ENCODE results near the gene NUP107.

Gene NUP107

DNA sequence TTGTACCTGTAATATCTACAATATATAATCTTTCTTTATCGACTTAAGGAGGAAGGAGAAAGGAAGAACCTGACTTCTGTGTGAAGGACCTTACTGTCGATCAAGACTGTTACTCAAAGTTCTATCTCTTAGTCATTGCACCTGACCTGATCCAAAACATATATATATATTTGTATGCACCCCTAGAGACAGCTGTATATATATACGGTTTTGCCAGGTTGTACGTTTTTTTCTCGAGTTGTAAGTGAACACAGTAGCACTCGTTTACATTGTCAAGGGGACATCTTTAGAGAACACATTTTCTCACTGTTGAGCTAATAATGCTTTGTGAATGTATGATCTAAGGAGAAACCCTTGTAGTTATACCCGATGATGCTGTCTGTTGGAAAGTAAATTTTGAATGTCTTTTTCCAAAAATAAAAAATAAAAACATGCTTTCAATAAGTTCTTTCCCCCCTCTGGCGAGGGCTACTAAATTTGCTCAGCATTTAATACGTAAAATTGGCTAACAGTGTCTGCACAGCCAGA is 58.7 kb downstream of the NUP107 start:
- Histone ChIP-seq H3K27me3 (ENCODE audit: insufficient read depth, poor library complexity, severe bottlenecking) (no peaks in the 10 kb centered on the region), H3K4me3 (replicated peaks; ENCODE audit: insufficient read depth, low read length) (peak overlapping the region; percentile 86), H3K27ac (replicated peaks) (peak overlapping the region; percentile 81)
- TF ChIP-seq, protein P1, sequence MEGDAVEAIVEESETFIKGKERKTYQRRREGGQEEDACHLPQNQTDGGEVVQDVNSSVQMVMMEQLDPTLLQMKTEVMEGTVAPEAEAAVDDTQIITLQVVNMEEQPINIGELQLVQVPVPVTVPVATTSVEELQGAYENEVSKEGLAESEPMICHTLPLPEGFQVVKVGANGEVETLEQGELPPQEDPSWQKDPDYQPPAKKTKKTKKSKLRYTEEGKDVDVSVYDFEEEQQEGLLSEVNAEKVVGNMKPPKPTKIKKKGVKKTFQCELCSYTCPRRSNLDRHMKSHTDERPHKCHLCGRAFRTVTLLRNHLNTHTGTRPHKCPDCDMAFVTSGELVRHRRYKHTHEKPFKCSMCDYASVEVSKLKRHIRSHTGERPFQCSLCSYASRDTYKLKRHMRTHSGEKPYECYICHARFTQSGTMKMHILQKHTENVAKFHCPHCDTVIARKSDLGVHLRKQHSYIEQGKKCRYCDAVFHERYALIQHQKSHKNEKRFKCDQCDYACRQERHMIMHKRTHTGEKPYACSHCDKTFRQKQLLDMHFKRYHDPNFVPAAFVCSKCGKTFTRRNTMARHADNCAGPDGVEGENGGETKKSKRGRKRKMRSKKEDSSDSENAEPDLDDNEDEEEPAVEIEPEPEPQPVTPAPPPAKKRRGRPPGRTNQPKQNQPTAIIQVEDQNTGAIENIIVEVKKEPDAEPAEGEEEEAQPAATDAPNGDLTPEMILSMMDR (IDR thresholded peaks at IDR 0.05; ENCODE audit: insufficient read depth, low read length) = no peak
- TF ChIP-seq, protein P2, sequence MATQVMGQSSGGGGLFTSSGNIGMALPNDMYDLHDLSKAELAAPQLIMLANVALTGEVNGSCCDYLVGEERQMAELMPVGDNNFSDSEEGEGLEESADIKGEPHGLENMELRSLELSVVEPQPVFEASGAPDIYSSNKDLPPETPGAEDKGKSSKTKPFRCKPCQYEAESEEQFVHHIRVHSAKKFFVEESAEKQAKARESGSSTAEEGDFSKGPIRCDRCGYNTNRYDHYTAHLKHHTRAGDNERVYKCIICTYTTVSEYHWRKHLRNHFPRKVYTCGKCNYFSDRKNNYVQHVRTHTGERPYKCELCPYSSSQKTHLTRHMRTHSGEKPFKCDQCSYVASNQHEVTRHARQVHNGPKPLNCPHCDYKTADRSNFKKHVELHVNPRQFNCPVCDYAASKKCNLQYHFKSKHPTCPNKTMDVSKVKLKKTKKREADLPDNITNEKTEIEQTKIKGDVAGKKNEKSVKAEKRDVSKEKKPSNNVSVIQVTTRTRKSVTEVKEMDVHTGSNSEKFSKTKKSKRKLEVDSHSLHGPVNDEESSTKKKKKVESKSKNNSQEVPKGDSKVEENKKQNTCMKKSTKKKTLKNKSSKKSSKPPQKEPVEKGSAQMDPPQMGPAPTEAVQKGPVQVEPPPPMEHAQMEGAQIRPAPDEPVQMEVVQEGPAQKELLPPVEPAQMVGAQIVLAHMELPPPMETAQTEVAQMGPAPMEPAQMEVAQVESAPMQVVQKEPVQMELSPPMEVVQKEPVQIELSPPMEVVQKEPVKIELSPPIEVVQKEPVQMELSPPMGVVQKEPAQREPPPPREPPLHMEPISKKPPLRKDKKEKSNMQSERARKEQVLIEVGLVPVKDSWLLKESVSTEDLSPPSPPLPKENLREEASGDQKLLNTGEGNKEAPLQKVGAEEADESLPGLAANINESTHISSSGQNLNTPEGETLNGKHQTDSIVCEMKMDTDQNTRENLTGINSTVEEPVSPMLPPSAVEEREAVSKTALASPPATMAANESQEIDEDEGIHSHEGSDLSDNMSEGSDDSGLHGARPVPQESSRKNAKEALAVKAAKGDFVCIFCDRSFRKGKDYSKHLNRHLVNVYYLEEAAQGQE (IDR thresholded peaks at IDR 0.05; ENCODE audit: insufficient replicate concordance, low read depth) = no peak
- peak in 1 of 2 experiments; percentile 8 for DNase-seq (ENCODE audit: low read depth in 1 of 2, low spot score in 1 of 2)

DNA sequence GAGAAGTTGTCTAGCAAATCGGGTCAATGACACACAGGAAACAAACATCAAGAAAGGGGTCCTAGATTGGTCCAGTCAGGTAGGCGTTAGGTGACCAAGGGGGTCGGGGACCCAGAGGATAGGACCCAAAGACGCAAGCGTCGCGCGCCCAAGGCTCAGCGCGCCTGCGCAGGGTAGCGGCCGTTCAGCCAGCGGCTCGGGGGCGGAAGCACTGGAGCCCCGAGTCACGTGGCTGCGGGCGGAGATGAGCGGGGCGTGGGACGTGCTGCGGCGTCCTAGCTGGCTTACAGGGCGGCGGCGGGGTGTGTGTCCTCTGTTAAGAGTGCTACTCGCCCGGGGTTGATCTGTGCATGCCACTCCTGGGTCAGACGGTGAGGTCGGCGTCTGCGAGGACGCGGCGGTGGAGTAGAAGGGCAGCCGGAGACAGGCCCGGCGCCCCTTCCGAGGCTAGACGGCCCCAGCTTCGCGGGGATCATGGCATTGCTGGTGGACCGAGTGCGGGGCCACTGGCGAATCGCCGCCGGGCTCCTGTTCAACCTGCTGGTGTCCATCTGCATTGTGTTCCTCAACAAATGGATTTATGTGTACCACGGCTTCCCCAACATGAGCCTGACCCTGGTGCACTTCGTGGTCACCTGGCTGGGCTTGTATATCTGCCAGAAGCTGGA is 59.3 kb downstream of the NUP107 start, which contains the start of gene SLC35E3:
Gene SLC35E3 (plus strand): TSS at position 273 of the 668 bp plus-strand sequence. CDS start 202 bp downstream, at position 475.
- peak; percentile 87 to 95 for DNase-seq (ENCODE audit: low read depth in 1 of 2, low spot score in 1 of 2)
- Histone ChIP-seq H3K27ac (replicated peaks) (peak within 1 kb of the TSS; percentile 81), H3K27me3 (ENCODE audit: insufficient read depth, poor library complexity, severe bottlenecking) (no peaks in the 10 kb centered on the region), H3K4me3 (replicated peaks; ENCODE audit: insufficient read depth, low read length) (peak within 1 kb of the TSS; percentile 86)
- TF ChIP-seq, protein P1 (IDR thresholded peaks at IDR 0.05; ENCODE audit: insufficient read depth, low read length) = no peak
- TF ChIP-seq GABPA (IDR thresholded peaks at IDR 0.05; ENCODE audit: low read depth) = peak; percentile 83
- TF ChIP-seq POLR2AphosphoS5 (IDR thresholded peaks at IDR 0.05; ENCODE audit: low read depth) = peak; percentile 90

DNA sequence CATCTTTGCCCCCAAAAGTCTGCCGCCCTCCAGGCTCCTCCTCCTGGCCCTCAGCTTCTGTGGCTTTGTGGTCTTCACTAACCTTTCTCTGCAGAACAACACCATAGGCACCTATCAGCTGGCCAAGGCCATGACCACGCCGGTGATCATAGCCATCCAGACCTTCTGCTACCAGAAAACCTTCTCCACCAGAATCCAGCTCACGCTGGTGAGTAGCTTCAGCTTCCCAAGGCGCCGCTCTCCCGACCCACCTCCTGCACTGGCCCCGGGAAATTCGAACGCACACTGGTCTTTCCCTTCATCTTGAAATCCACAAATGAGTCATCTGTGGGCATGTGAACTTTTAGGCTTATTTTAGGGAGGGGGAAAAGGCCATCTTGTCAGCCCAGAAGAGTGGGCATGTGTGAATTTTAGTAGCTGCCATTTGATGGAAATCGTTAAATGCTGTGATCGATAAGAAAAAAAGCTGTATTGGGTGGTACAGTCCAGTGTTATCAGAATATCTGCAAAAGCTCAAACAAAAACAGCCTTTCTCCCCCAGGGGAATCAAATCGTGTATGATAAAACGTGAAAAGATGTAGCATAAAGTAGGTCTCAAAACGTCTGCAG is 59.9 kb downstream of the NUP107 start:
- H3K27me3 ChIP-seq (ENCODE audit: insufficient read depth, poor library complexity, severe bottlenecking) = no peaks in the 10 kb centered on the region
- peak overlapping the region; percentile 81 for H3K27ac ChIP-seq (replicated peaks)
- H3K4me3 ChIP-seq (replicated peaks; ENCODE audit: insufficient read depth, low read length) = peak overlapping the region; percentile 86
- peak; percentile 20 to 22 for DNase-seq (ENCODE audit: low read depth in 1 of 2, low spot score in 1 of 2)
- TF ChIP-seq, protein P2 (IDR thresholded peaks at IDR 0.05; ENCODE audit: insufficient replicate concordance, low read depth) = no peak
- no peak for TF ChIP-seq SPI1 (IDR thresholded peaks at IDR 0.05; ENCODE audit: borderline replicate concordance, low read depth)
- TF ChIP-seq GABPA (IDR thresholded peaks at IDR 0.05; ENCODE audit: low read depth) = no peak
- TF ChIP-seq, protein P1 (IDR thresholded peaks at IDR 0.05; ENCODE audit: insufficient read depth, low read length) = no peak
- TF ChIP-seq POLR2AphosphoS5 (IDR thresholded peaks at IDR 0.05; ENCODE audit: low read depth) = no peak
